Thyroid gland (tissue), 4 donors: ENCODE measurements around the gene PAQR8. TPM values are rescaled to one million over a fixed set of nuclear protein-coding genes. Genes with fewer than 3 reads are reported as not detected.
A peak's percentile ranks its signal among the peaks of the same experiment; 100 is the strongest.

Experiments
- DNase-seq, 2 donors: peaks; one replicate each; pipeline ENCODE4 v3.0.0-alpha.2; 2019
- H3K27ac ChIP-seq, 3 donors: fragments of 200-600 bp; sonication (generic); 1 replicate in 2 of 3; 2 replicates in 1 of 3; pipeline ENCODE4 v1.5.1; 2016 to 2019; ENCODE audit warnings: mild to moderate bottlenecking in 1 of 3, moderate library complexity in 1 of 3
- H3K27me3 ChIP-seq: fragments of 200-600 bp; sonication (generic); one replicate; pipeline ENCODE4 v1.5.1; 2019
- H3K36me3 ChIP-seq, 2 donors: fragments of 200-600 bp; sonication (generic); one replicate each; pipeline ENCODE4 v1.5.1; 2016 to 2019
- H3K4me1 ChIP-seq, 2 donors: fragments of 200-600 bp; sonication (generic); one replicate each; pipeline ENCODE4 v1.5.1; 2017 to 2019
- H3K4me3 ChIP-seq, 3 donors: fragments of 200-600 bp; sonication (generic); replicated peaks in 1 of 3; 1 replicate in 2 of 3; 2 replicates in 1 of 3; pipeline ENCODE4 v1.5.1; 2016; ENCODE audit warnings: mild to moderate bottlenecking in 1 of 3
- H3K9me3 ChIP-seq: fragments of 200-600 bp; sonication (generic); one replicate; pipeline ENCODE4 v1.5.1; 2017
- CTCF ChIP-seq, 6 experiments: fragments of 200-600 bp in 3 of 6; fragments of 450-650 bp in 3 of 6; sonication (generic) in 3 of 6; IDR thresholded peaks; one replicate each; pipeline ENCODE4 v1.5.1; 2016 to 2019; ENCODE audit warnings: antibody characterized with exemption in 6 of 6, mild to moderate bottlenecking in 2 of 6, inconsistent platforms in 1 of 6, moderate library complexity in 1 of 6
- POLR2A ChIP-seq, 2 donors: fragments of 450-650 bp; IDR thresholded peaks; one replicate each; pipeline ENCODE4 v1.6.1; 2017; ENCODE audit warnings: antibody characterized with exemption in 2 of 2, mild to moderate bottlenecking in 2 of 2, moderate library complexity in 1 of 2
- WGBS, 2 donors: methylation state at CpG; one replicate each; pipeline ENCODE4 v1.1.5; 2017; 5-methylcytosine and 5-hydroxymethylcytosine counted together
- intact Hi-C: fragments of 100-400 bp; cut with DNase I; formaldehyde crosslinking; loops from one replicate; pipeline ENCODE4 v1.15.1; 2023
- total RNA-seq, 4 donors: library from RNA; depleted of rRNA; stranded (reverse); fragments of >200 nt; gene quantifications; one replicate each; pipeline ENCODE4 v1.2.3, GENCODE V29; 2016

Gene PAQR8
- total RNA-seq, 4 donors from 2014 or later = 2.7 to 9.7 (median 5.4) TPM

DNA sequence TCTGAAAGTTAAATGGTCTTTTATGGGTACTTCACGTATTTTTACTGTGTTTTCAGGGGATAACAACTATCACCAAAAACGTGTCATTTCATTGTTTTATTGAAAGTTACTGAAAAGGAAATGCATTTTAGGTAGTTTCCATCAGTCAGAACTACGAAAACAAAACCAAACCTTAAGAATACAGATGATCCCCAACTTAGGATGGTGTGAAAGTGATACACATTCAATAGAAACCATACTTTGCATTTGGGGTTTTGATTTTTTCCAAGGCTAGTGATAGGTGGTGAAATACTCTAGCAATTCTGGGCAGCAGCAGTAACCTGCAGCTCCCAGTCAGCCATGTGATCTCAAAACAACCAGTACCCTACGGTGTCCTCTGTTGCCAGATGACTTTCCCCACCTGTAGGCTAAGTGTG, 32.3 kb downstream of the PAQR8 start:
- Histone ChIP-seq H3K27ac (no peak overlapping the region), H3K9me3 (no peaks in the 10 kb centered on the region), H3K36me3 (no peaks in the 10 kb centered on the region), H3K27me3 (no peaks in the 10 kb centered on the region), H3K4me1 (peaks cover 12 to 15% of the 10 kb centered on the region in 2 donors), H3K4me3 (no peak overlapping the region)
- no peak for DNase-seq
- WGBS, 2 donors = 79 to 82% methylated on average over 4 of the region's 4 CpGs
- TF ChIP-seq POLR2A (IDR thresholded peaks at IDR 0.05) (no peak), CTCF (IDR thresholded peaks at IDR 0.05) (no peak)
- intact Hi-C loops = no loop called here

DNA sequence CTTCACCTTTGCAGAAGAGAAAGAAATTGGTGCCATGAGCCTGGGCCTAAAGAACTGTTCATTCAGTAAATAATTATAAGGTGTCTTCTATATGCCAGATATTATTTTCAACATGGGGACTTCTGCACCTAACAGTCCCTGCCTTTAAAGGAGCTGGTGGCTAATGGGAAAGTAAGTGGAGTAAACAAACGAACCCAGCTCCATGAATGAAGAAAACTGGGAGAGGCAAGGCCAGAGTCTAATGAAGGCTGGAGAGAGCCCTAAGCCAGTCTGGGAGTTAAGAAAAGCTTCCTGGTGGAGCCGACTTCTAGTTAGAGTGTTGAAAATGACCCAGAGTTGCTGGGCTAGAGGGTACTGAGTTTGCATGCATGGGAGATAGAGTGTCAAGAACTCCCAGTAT, 34.0 kb downstream of the PAQR8 start:
- H3K27me3 ChIP-seq = no peaks in the 10 kb centered on the region
- no peak overlapping the region for H3K4me3 ChIP-seq
- intact Hi-C loops = loop anchor here (5.0 kb wide), 1 partner anchor 109 kb away; no protein-coding TSS in a partner anchor
- no peaks in the 10 kb centered on the region for H3K4me1 ChIP-seq
- no peak overlapping the region for H3K27ac ChIP-seq
- no peaks in the 10 kb centered on the region for H3K36me3 ChIP-seq
- no peak for DNase-seq
- TF ChIP-seq CTCF (IDR thresholded peaks at IDR 0.05) = no peak
- no peak for TF ChIP-seq POLR2A (IDR thresholded peaks at IDR 0.05)
- no peaks in the 10 kb centered on the region for H3K9me3 ChIP-seq
- WGBS, 2 donors = 86 to 87% methylated on average over 2 of the region's 2 CpGs

DNA sequence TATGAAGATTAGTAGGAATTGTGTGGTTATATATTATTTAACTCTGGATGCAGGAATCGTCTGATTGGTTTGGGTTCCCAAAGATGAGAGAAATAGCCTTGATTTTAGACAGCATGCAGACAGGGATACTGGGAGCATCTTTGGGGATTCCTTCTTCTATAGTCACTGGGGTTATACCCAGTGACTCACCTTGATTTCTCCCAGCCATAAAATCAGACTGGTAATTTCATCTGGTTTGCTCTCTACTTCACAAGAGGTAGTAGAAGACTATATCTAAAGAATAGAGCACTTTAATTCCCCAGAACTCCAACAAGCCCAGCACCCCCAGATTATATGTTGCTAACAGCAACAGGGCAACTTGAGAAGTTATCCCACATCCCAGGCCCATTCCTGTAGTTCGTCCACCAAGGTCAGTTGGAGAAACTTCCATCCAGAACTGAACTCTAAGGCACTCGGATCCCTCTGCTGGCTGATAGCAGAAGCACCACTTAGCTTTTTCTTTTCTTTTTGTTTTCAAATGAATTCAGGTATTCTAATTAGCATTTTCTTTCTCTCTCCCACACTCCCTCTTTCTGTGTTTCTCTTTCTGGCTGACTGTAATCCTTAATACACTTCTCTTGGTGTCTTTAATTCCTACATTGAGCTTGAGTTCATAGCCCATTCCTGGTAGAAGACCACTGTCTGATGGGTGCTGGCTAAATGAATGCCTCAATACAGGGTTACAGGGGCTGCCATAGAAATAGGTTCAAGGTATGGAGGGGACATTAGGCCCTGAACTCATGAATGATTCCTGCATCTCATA, 37.8 kb downstream of the PAQR8 start:
- Histone ChIP-seq H3K4me3 (no peak overlapping the region), H3K36me3 (no peaks in the 10 kb centered on the region), H3K27ac (no peak overlapping the region), H3K9me3 (no peaks in the 10 kb centered on the region), H3K27me3 (no peaks in the 10 kb centered on the region), H3K4me1 (no peaks in the 10 kb centered on the region)
- DNase-seq = peak; percentile 23 to 41
- 32 to 40% methylated on average over 3 of the region's 3 CpGs for WGBS, 2 donors
- TF ChIP-seq CTCF (IDR thresholded peaks at IDR 0.05) = peak; percentile 62 to 88 (median 76)
- no peak for TF ChIP-seq POLR2A (IDR thresholded peaks at IDR 0.05)
- intact Hi-C loops = loop anchor here (5.0 kb wide), 1 partner anchor 112 kb away; no protein-coding TSS in a partner anchor

GRCh38 chr6:52400313-52401041, 38.5 kb downstream of the PAQR8 start:
- Histone ChIP-seq H3K36me3 (no peaks in the 10 kb centered on the region), H3K27me3 (no peaks in the 10 kb centered on the region), H3K4me1 (no peaks in the 10 kb centered on the region), H3K9me3 (no peaks in the 10 kb centered on the region), H3K27ac (no peak overlapping the region), H3K4me3 (no peak overlapping the region)
- intact Hi-C loops = no loop called here
- TF ChIP-seq POLR2A (IDR thresholded peaks at IDR 0.05) = no peak
- TF ChIP-seq CTCF (IDR thresholded peaks at IDR 0.05) = no peak
- WGBS, 2 donors = 86 to 93% methylated on average over 2 of the region's 2 CpGs
- DNase-seq = no peak

DNA sequence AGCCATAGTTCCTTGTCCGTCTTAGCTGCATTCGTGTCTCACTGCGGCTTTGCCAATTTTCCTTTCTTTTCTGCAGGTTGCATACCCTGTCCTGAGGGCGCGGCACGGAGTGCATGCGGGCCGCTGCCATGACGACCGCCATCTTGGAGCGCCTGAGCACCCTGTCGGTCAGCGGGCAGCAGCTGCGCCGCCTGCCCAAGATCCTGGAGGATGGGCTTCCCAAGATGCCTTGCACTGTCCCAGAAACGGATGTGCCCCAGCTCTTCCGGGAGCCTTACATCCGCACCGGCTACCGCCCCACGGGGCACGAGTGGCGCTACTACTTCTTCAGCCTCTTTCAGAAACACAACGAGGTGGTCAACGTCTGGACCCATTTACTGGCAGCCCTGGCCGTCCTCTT, 41.1 kb downstream of the PAQR8 start:
- no peak overlapping the region for H3K4me3 ChIP-seq
- intact Hi-C loops = no loop called here
- 93 to 97% methylated on average over 26 of the region's 26 CpGs for WGBS, 2 donors
- H3K4me1 ChIP-seq = no peaks in the 10 kb centered on the region
- no peak overlapping the region for H3K27ac ChIP-seq
- no peak for DNase-seq
- TF ChIP-seq CTCF (IDR thresholded peaks at IDR 0.05) (no peak), POLR2A (IDR thresholded peaks at IDR 0.05) (no peak)
- H3K9me3 ChIP-seq = no peaks in the 10 kb centered on the region
- H3K27me3 ChIP-seq = no peaks in the 10 kb centered on the region
- no peaks in the 10 kb centered on the region for H3K36me3 ChIP-seq
